Measurements from ENCODE around the gene LNX2.

The LNX2 gene

DNA sequence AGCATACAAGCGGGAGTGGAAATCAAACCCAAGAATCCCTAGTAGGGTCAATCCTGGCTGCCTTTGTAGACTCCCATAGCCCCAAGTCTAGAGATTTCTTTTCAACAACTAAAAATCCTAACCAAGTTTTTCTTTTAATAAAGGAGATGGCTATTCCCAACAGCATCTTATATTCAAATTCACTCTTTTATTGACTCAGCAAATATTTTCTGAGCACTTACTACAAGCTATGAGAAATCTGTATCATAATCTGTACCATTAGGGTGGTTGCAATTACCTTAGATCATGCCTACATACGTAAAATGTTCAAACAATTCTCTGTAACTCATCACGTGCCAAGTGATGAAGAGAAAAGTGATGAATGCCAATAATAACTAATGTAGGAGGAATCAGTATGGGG is 54.5 kb downstream of the LNX2 start:
- Histone ChIP-seq H4K20me1 (ENCODE audit: low read depth, low read length) (no peaks in the 10 kb centered on the region), H3F3A (ENCODE audit: insufficient read depth) (no peaks in the 10 kb centered on the region), H3K36me3 (ENCODE audit: low read length) (0 out of 2 replicates have a peak, but pooled peaks cover 5% of the 10 kb centered on the region), H3K27me3 (ENCODE audit: low read length) (no peaks in the 10 kb centered on the region), H3K79me2 (ENCODE audit: insufficient read depth, low read length) (no peaks in the 10 kb centered on the region), H3K9me3 (ENCODE audit: insufficient read depth, low read length) (no peaks in the 10 kb centered on the region), H3K9ac (ENCODE audit: low read length) (no peak overlapping the region), H2AFZ (ENCODE audit: low read depth, low read length, severe bottlenecking) (no peak overlapping the region), H3K4me2 (ENCODE audit: low read depth, low read length, poor library complexity, severe bottlenecking) (no peak overlapping the region), H3K27ac (ENCODE audit: low read depth, low read length) (no peak overlapping the region), H3K4me3 (ENCODE audit: insufficient read depth, low read length, poor library complexity, severe bottlenecking) (no peak overlapping the region), H3K9me2 (replicated peaks; ENCODE audit: insufficient read depth, low read length) (no peaks in the 10 kb centered on the region)
- TF ChIP-seq EZH2phosphoT487 (conservative IDR thresholded peaks at IDR 0.05; ENCODE audit: low read length) = no peak

DNA sequence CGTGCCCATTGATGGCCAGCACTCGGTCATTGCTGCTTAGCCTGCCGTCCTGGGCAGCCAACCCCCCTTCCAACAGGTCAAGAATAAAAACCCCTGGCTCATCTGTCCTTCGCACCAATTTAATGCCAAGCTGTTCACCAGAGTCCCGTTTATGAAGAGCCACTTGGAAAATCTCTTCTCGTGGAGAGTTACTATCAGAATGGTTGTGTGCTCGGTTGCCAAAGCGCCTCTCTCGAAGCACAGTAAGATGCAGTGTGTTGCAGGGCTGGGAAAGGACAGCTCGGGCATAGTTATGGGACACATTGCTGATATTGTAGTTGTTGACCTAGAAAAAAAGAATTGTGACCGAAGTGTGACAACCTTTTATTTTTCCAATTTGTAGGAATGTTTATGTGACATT is 57.9 kb downstream of the LNX2 start:
- 0 out of 2 replicates have a peak, but pooled peaks cover under 1% of the 10 kb centered on the region for H3K36me3 ChIP-seq (ENCODE audit: low read length)
- H3K4me3 ChIP-seq (ENCODE audit: insufficient read depth, low read length, poor library complexity, severe bottlenecking) = no peak overlapping the region
- no peaks in the 10 kb centered on the region for H3K9me2 ChIP-seq (replicated peaks; ENCODE audit: insufficient read depth, low read length)
- 0 out of 2 replicates have a peak, but pooled peaks cover 3% of the 10 kb centered on the region for H3F3A ChIP-seq (ENCODE audit: insufficient read depth)
- no peak overlapping the region for H3K27ac ChIP-seq (ENCODE audit: low read depth, low read length)
- no peak overlapping the region for H3K9ac ChIP-seq (ENCODE audit: low read length)
- no peaks in the 10 kb centered on the region for H3K27me3 ChIP-seq (ENCODE audit: low read length)
- H3K9me3 ChIP-seq (ENCODE audit: insufficient read depth, low read length) = no peaks in the 10 kb centered on the region
- no peaks in the 10 kb centered on the region for H3K79me2 ChIP-seq (ENCODE audit: insufficient read depth, low read length)
- H2AFZ ChIP-seq (ENCODE audit: low read depth, low read length, severe bottlenecking) = no peak overlapping the region
- no peak for TF ChIP-seq EZH2phosphoT487 (conservative IDR thresholded peaks at IDR 0.05; ENCODE audit: low read length)
- TF ChIP-seq, protein P1, sequence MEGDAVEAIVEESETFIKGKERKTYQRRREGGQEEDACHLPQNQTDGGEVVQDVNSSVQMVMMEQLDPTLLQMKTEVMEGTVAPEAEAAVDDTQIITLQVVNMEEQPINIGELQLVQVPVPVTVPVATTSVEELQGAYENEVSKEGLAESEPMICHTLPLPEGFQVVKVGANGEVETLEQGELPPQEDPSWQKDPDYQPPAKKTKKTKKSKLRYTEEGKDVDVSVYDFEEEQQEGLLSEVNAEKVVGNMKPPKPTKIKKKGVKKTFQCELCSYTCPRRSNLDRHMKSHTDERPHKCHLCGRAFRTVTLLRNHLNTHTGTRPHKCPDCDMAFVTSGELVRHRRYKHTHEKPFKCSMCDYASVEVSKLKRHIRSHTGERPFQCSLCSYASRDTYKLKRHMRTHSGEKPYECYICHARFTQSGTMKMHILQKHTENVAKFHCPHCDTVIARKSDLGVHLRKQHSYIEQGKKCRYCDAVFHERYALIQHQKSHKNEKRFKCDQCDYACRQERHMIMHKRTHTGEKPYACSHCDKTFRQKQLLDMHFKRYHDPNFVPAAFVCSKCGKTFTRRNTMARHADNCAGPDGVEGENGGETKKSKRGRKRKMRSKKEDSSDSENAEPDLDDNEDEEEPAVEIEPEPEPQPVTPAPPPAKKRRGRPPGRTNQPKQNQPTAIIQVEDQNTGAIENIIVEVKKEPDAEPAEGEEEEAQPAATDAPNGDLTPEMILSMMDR (IDR thresholded peaks at IDR 0.05; ENCODE audit: insufficient read depth, low read length, poor library complexity, severe bottlenecking) = no peak
- no peak overlapping the region for H3K4me2 ChIP-seq (ENCODE audit: low read depth, low read length, poor library complexity, severe bottlenecking)
- no peaks in the 10 kb centered on the region for H4K20me1 ChIP-seq (ENCODE audit: low read depth, low read length)

DNA sequence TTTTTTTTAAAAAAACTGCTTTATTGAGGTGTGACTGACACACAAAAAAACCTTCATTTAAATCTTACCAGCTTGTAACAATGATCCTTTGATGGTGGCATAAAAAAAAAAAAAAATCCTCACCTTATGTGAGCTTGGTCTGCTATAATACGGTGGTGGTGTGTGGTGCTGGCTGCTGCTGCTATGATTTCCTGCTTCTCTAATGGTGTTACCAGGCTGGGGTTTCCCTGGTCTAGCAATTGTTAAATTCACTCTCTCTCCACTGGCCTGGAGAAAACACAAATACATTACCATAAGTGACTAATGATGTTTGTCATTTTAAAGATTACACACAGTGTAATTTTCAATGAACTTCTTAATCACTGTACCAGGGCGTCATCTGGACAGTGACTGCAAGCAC is 60.6 kb downstream of the LNX2 start:
- no peaks in the 10 kb centered on the region for H3K9me3 ChIP-seq (ENCODE audit: insufficient read depth, low read length)
- H3K9me2 ChIP-seq (replicated peaks; ENCODE audit: insufficient read depth, low read length) = no peaks in the 10 kb centered on the region
- TF ChIP-seq, protein P1 (IDR thresholded peaks at IDR 0.05; ENCODE audit: insufficient read depth, low read length, poor library complexity, severe bottlenecking) = no peak
- no peak for TF ChIP-seq EZH2phosphoT487 (conservative IDR thresholded peaks at IDR 0.05; ENCODE audit: low read length)
- H3K4me2 ChIP-seq (ENCODE audit: low read depth, low read length, poor library complexity, severe bottlenecking) = no peak overlapping the region
- no peak overlapping the region for H3K4me3 ChIP-seq (ENCODE audit: insufficient read depth, low read length, poor library complexity, severe bottlenecking)
- H4K20me1 ChIP-seq (ENCODE audit: low read depth, low read length) = no peaks in the 10 kb centered on the region
- H3K9ac ChIP-seq (ENCODE audit: low read length) = no peak overlapping the region
- H3F3A ChIP-seq (ENCODE audit: insufficient read depth) = 0 out of 2 replicates have a peak, but pooled peaks cover 3% of the 10 kb centered on the region
- H3K36me3 ChIP-seq (ENCODE audit: low read length) = peaks cover 10% of the 10 kb centered on the region
- H2AFZ ChIP-seq (ENCODE audit: low read depth, low read length, severe bottlenecking) = no peak overlapping the region
- no peaks in the 10 kb centered on the region for H3K27me3 ChIP-seq (ENCODE audit: low read length)
- no peak overlapping the region for H3K27ac ChIP-seq (ENCODE audit: low read depth, low read length)
- H3K79me2 ChIP-seq (ENCODE audit: insufficient read depth, low read length) = no peaks in the 10 kb centered on the region

DNA sequence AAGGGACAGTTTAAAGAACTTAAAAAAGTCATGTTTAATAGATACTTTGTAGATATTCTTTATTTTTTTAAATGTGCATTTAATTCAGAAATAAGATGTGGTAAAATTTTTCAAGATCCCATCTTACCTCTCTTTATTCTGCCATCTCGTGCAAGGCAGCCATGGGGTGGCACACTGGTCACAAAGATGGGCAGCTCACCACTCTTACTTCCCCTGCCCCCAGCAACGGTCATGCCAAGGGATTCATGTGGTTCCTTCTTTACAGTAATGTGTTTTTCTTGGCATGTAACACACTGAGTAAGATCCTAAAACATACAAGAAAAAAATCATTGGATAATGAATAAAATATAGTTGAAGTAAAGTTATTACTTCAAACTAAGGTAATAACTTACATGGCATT is 64.2 kb downstream of the LNX2 start:
- no peaks in the 10 kb centered on the region for H3K79me2 ChIP-seq (ENCODE audit: insufficient read depth, low read length)
- 0 out of 2 replicates have a peak, but pooled peaks cover 3% of the 10 kb centered on the region for H3F3A ChIP-seq (ENCODE audit: insufficient read depth)
- peaks cover 10% of the 10 kb centered on the region for H3K36me3 ChIP-seq (ENCODE audit: low read length)
- no peaks in the 10 kb centered on the region for H4K20me1 ChIP-seq (ENCODE audit: low read depth, low read length)
- TF ChIP-seq EZH2phosphoT487 (conservative IDR thresholded peaks at IDR 0.05; ENCODE audit: low read length) = no peak
- TF ChIP-seq, protein P1 (IDR thresholded peaks at IDR 0.05; ENCODE audit: insufficient read depth, low read length, poor library complexity, severe bottlenecking) = no peak
- no peak overlapping the region for H3K9ac ChIP-seq (ENCODE audit: low read length)
- no peaks in the 10 kb centered on the region for H3K27me3 ChIP-seq (ENCODE audit: low read length)
- H3K9me3 ChIP-seq (ENCODE audit: insufficient read depth, low read length) = no peaks in the 10 kb centered on the region
- H3K27ac ChIP-seq (ENCODE audit: low read depth, low read length) = no peak overlapping the region
- H3K4me2 ChIP-seq (ENCODE audit: low read depth, low read length, poor library complexity, severe bottlenecking) = no peak overlapping the region
- no peak overlapping the region for H2AFZ ChIP-seq (ENCODE audit: low read depth, low read length, severe bottlenecking)
- no peak overlapping the region for H3K4me3 ChIP-seq (ENCODE audit: insufficient read depth, low read length, poor library complexity, severe bottlenecking)
- H3K9me2 ChIP-seq (replicated peaks; ENCODE audit: insufficient read depth, low read length) = no peaks in the 10 kb centered on the region
